Measurements from ENCODE around the gene TPSAB1.

Gene TPSAB1

GRCh38 chr16:1285669-1286512, 45.4 kb downstream of the TPSAB1 start:
- no peak for DNase-seq (ENCODE audit: low spot score)

DNA sequence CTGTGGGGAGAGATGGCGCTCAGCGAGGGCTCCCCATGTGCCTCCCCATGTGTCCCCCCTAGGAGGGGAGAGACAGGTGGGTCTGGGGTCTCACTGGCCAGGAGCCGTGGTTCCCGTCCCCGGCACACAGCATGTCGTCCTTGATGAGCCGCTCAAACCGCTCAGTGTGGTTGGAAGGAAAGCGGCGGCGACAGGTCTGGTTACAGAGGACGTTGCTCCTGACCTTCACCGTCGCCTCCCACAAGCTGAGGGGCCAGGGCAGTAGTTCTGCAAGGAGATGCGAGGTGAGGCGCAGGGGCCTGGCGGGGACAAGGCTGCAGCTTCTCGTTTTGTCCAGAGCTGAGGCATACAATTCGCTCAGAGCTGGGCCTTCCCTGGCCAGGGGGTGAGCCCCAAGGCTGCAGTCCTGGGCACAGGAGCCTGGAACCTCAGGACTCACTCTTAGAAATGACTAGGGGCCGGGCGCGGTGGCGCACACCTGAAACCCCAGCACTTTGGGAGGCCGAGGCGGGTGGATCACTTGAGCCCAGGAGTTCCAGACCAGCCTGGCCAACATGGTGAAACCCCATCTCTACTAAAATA, 46.1 kb downstream of the TPSAB1 start:
- DNase-seq (ENCODE audit: low spot score): no peak

DNA sequence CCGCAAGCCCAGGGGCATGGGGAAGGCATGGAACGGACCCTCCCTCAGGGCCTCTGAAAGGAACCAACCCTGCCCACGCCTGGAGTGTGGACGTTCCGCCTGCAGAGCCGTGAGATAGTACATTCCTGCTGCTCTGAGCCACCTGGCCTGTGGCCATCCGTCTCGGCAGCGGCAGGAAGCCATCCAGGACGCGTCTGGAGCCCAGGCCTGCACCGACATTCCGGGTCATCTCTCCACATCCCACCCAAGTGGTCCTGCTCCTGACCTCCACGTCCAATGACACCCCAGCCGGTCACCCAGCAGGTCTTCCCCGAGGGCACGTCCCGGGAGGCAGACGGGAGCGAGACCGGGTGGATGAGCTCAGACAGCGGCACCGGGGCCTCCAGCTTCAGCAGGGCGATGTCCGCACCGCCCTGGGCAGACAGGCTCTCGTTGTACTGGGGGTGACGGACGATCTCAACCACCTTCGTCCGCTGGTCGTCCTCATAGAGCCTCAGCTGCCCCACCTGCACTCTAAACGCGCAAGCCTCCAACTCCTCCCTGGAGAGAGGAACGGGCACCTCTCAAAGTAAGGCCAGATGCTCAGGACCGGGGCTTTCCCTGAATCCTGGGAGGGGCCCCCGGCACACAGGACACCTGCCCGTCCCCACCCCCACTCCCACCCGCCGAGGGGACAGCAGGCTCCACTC, 47.6 kb downstream of the TPSAB1 start:
- DNase-seq (ENCODE audit: low spot score): no peak

GRCh38 chr16:1288813-1289476, 48.4 kb downstream of the TPSAB1 start:
- peak; percentile 63 for DNase-seq (ENCODE audit: low spot score)

GRCh38 chr16:1289477-1289866, 49.0 kb downstream of the TPSAB1 start:
- DNase-seq (ENCODE audit: low spot score): no peak

GRCh38 chr16:1290063-1290501, 49.6 kb downstream of the TPSAB1 start:
- DNase-seq (ENCODE audit: low spot score): no peak

GRCh38 chr16:1290860-1291575, 50.5 kb downstream of the TPSAB1 start:
- no peak for DNase-seq (ENCODE audit: low spot score)

GRCh38 chr16:1291576-1291974, 51.1 kb downstream of the TPSAB1 start:
- no peak for DNase-seq (ENCODE audit: low spot score)

Measured in ecto neural progenitor cell (in vitro differentiated cells).